Effector CD8-positive, alpha-beta T cell (primary cell): ENCODE data around the gene ATP5IF1.

ENCODE experiments used
- DNase-seq: peaks from one replicate; lab custom pipeline; 2025; lab: John Stamatoyannopoulos, UW
- total RNA-seq, 4 experiments: gene quantifications; one replicate each; lab custom pipeline; 2026; lab: John Stamatoyannopoulos, UW

The ATP5IF1 gene
- 39.7 to 53.4 (median 50.7) reads per million in 4 experiments for total RNA-seq

GRCh38 chr1:28235755-28236655 lies at the start of gene ATP5IF1:
ATP5IF1 (plus strand) TSS chr1:28236124; CDS start chr1:28236184, 60 bp downstream.
- peak; percentile 90 for DNase-seq

- no peak for DNase-seq
Measured at GRCh38 chr1:28190337-28190979, 45.5 kb upstream of the ATP5IF1 start.

GRCh38 chr1:28190996-28191645 lies 44.8 kb upstream of the ATP5IF1 start:
- DNase-seq = no peak

GRCh38 chr1:28193701-28194161 lies 42.2 kb upstream of the ATP5IF1 start:
- no peak for DNase-seq

- DNase-seq = no peak
Measured at GRCh38 chr1:28194326-28195035, 41.4 kb upstream of the ATP5IF1 start.

- DNase-seq = no peak
Measured at GRCh38 chr1:28195780-28196179, 40.1 kb upstream of the ATP5IF1 start.

- DNase-seq = no peak
Measured at GRCh38 chr1:28196330-28196729, 39.6 kb upstream of the ATP5IF1 start.

- DNase-seq = no peak
Measured at GRCh38 chr1:28197682-28198415, 38.1 kb upstream of the ATP5IF1 start.

GRCh38 chr1:28199328-28200233 lies 36.3 kb upstream of the ATP5IF1 start:
- DNase-seq = no peak

GRCh38 chr1:28200234-28200873 lies 35.6 kb upstream of the ATP5IF1 start:
- no peak for DNase-seq

GRCh38 chr1:28205243-28205642 lies 30.7 kb upstream of the ATP5IF1 start:
- DNase-seq = no peak

GRCh38 chr1:28208818-28209441 lies 27.0 kb upstream of the ATP5IF1 start:
- peak; percentile 26 for DNase-seq

- no peak for DNase-seq
Measured at GRCh38 chr1:28209700-28210099, 26.2 kb upstream of the ATP5IF1 start.

- no peak for DNase-seq
Measured at GRCh38 chr1:28213315-28213714, 22.6 kb upstream of the ATP5IF1 start.

GRCh38 chr1:28229089-28229488 lies 6.8 kb upstream of the ATP5IF1 start:
- DNase-seq = no peak

- DNase-seq = no peak
Measured at GRCh38 chr1:28229996-28230395, 5.9 kb upstream of the ATP5IF1 start.

- peak; percentile 92 for DNase-seq
Measured at GRCh38 chr1:28232558-28233263, 3.2 kb upstream of the ATP5IF1 start, which contains the start of gene DNAJC8. DNAJC8 (minus strand) TSS chr1:28233029; CDS start chr1:28232998, 31 bp downstream.

- DNase-seq = no peak
Measured at GRCh38 chr1:28233264-28233606, 2.7 kb upstream of the ATP5IF1 start.
